Tibial nerve (tissue), 4 donors: ENCODE measurements around the gene YARS2. TPM values are rescaled to one million over a fixed set of nuclear protein-coding genes. Genes with fewer than 3 reads are reported as not detected.

ENCODE experiments used
- DNase-seq, 2 donors: peaks; one replicate each; pipeline ENCODE4 v3.0.0-alpha.2; 2019; ENCODE audit warnings: low spot score in 2 of 2
- H3K27ac ChIP-seq, 4 donors: fragments of 200-600 bp; sonication (generic) in 3 of 4; one replicate each; pipeline ENCODE4 v1.5.1; 2017 to 2019; ENCODE audit warnings: mild to moderate bottlenecking in 1 of 4
- H3K27me3 ChIP-seq, 2 donors: fragments of 200-600 bp; sonication (generic) in 1 of 2; one replicate each; pipeline versions ENCODE4 v1.5.1 to v1.6.0; 2017 to 2019
- H3K36me3 ChIP-seq, 3 donors: fragments of 200-600 bp; sonication (generic); one replicate each; pipeline ENCODE4 v1.5.1; 2018 to 2019
- H3K4me1 ChIP-seq, 4 donors: fragments of 200-600 bp; sonication (generic) in 3 of 4; one replicate each; pipeline ENCODE4 v1.5.1; 2017 to 2019
- H3K4me3 ChIP-seq, 4 donors: fragments of 200-600 bp; sonication (generic) in 3 of 4; one replicate each; pipeline ENCODE4 v1.5.1; 2017 to 2019; ENCODE audit warnings: mild to moderate bottlenecking in 1 of 4, moderate library complexity in 1 of 4
- H3K9me3 ChIP-seq, 4 donors: fragments of 200-600 bp; sonication (generic) in 3 of 4; one replicate each; pipeline ENCODE4 v1.5.1; 2017 to 2019
- CTCF ChIP-seq, 5 experiments: fragments of 200-600 bp in 3 of 5; fragments of 450-650 bp in 2 of 5; sonication (generic) in 3 of 5; IDR thresholded peaks; one replicate each; pipeline ENCODE4 v1.5.1; 2016 to 2019; ENCODE audit warnings: antibody characterized with exemption in 5 of 5, mild to moderate bottlenecking in 3 of 5, moderate library complexity in 2 of 5
- EP300 ChIP-seq, 2 donors: sonication (generic); formaldehyde crosslinking; IDR thresholded peaks; one replicate each; pipeline ENCODE4 v1.6.1; 2017; ENCODE audit warnings: antibody characterized with exemption in 2 of 2, mild to moderate bottlenecking in 1 of 2
- POLR2A ChIP-seq, 2 donors: fragments of 450-650 bp; IDR thresholded peaks; one replicate each; pipeline ENCODE4 v1.6.1; 2017; ENCODE audit warnings: antibody characterized with exemption in 2 of 2, mild to moderate bottlenecking in 2 of 2, moderate library complexity in 2 of 2
- WGBS, 2 donors: methylation state at CpG; one replicate each; pipeline ENCODE4 v1.1.5; 2018; 5-methylcytosine and 5-hydroxymethylcytosine counted together
- total RNA-seq, 4 donors: library from RNA; depleted of rRNA; stranded (reverse); fragments of >200 nt; gene quantifications; one replicate each; pipeline ENCODE4 v1.1.0, GENCODE V29; 2016

The YARS2 gene
- total RNA-seq, 4 donors from 2014 or later: 16.3 to 38.7 (median 28.3) TPM

- no peaks in the 10 kb centered on the region for H3K9me3 ChIP-seq
- no peak for TF ChIP-seq POLR2A (IDR thresholded peaks at IDR 0.05)
- TF ChIP-seq CTCF (IDR thresholded peaks at IDR 0.05): no peak
- no peak overlapping the region for H3K4me3 ChIP-seq
- no peak for DNase-seq
- no peaks in the 10 kb centered on the region for H3K27me3 ChIP-seq
- 96 to 98% methylated on average over 2 of the region's 2 CpGs for whole genome bisulfite sequencing, 2 donors
- no peaks in the 10 kb centered on the region for H3K4me1 ChIP-seq
- H3K27ac ChIP-seq: no peak overlapping the region
- peaks cover 0 to 66% (median 0%) of the 10 kb centered on the region in 3 donors for H3K36me3 ChIP-seq
Observed at GRCh38 chr12:32718926-32719325, 36.8 kb downstream of the YARS2 start.

GRCh38 chr12:32714772-32715171, 40.9 kb downstream of the YARS2 start:
- Histone ChIP-seq H3K36me3 (peaks cover 0 to 78% (median 0%) of the 10 kb centered on the region in 3 donors), H3K27ac (no peak overlapping the region)
- WGBS, 2 donors: 89 to 92% methylated on average over 4 of the region's 4 CpGs

GRCh38 chr12:32708926-32709325, 46.8 kb downstream of the YARS2 start:
- no peak overlapping the region for H3K4me3 ChIP-seq
- WGBS, 2 donors: 79 to 86% methylated on average over 2 of the region's 2 CpGs
- no peaks in the 10 kb centered on the region for H3K9me3 ChIP-seq
- peaks cover 0 to 3% (median 0%) of the 10 kb centered on the region in 4 donors for H3K4me1 ChIP-seq
- no peak for TF ChIP-seq EP300 (IDR thresholded peaks at IDR 0.05)
- TF ChIP-seq POLR2A (IDR thresholded peaks at IDR 0.05): no peak
- TF ChIP-seq CTCF (IDR thresholded peaks at IDR 0.05): no peak
- peaks cover 0 to 52% (median 0%) of the 10 kb centered on the region in 3 donors for H3K36me3 ChIP-seq
- no peak for DNase-seq
- no peak overlapping the region for H3K27ac ChIP-seq
- no peaks in the 10 kb centered on the region for H3K27me3 ChIP-seq

More at GRCh38 chr12:32714772-32715171, 40.9 kb downstream of the YARS2 start:
- TF ChIP-seq CTCF (IDR thresholded peaks at IDR 0.05) (no peak), POLR2A (IDR thresholded peaks at IDR 0.05) (no peak), EP300 (IDR thresholded peaks at IDR 0.05) (no peak)
- H3K4me3 ChIP-seq: no peak overlapping the region
- no peak for DNase-seq
- H3K4me1 ChIP-seq: no peaks in the 10 kb centered on the region
- H3K9me3 ChIP-seq: no peaks in the 10 kb centered on the region
- H3K27me3 ChIP-seq: no peaks in the 10 kb centered on the region

- DNase-seq: no peak
- Histone ChIP-seq H3K36me3 (peaks cover 0 to 34% (median 0%) of the 10 kb centered on the region in 3 donors), H3K27ac (no peak overlapping the region)
Observed at GRCh38 chr12:32706335-32707024, 49.2 kb downstream of the YARS2 start.

More at GRCh38 chr12:32706335-32707024, 49.2 kb downstream of the YARS2 start:
- TF ChIP-seq CTCF (IDR thresholded peaks at IDR 0.05): no peak
- no peak for TF ChIP-seq POLR2A (IDR thresholded peaks at IDR 0.05)
- no peak for TF ChIP-seq EP300 (IDR thresholded peaks at IDR 0.05)
- WGBS, 2 donors: 95 to 96% methylated on average over 2 of the region's 2 CpGs
- H3K4me3 ChIP-seq: no peak overlapping the region
- no peaks in the 10 kb centered on the region for H3K9me3 ChIP-seq
- H3K4me1 ChIP-seq: peaks cover 0 to 3% (median 0%) of the 10 kb centered on the region in 4 donors
- no peaks in the 10 kb centered on the region for H3K27me3 ChIP-seq
